Keratinocyte (primary cell): Measurements from ENCODE around the gene MYO16. TPM values are rescaled to one million over a fixed set of nuclear protein-coding genes. Genes with fewer than 3 reads are reported as not detected.

Experiments used
- DNase-seq: peaks from one replicate; pipeline ENCODE4 v3.0.0-alpha.2; 2011; ENCODE audit warnings: low read depth, missing footprints, low spot score
- FAIRE-seq: peaks from 2 replicates; lab custom pipeline; 2011; peaks lifted over from hg19 to GRCh38; lab: Jason Lieb, UNC
- H2AFZ ChIP-seq: 2 replicates; pipeline ENCODE4 v1.6.0; 2012; ENCODE audit warnings: low read length, control low read depth, inconsistent platforms; ENCODE audit not compliant: control insufficient read depth
- H3K27ac ChIP-seq: 2 replicates; pipeline ENCODE4 v1.5.1; 2011; ENCODE audit warnings: low read length; ENCODE audit not compliant: control insufficient read depth, insufficient read depth
- H3K27me3 ChIP-seq: 3 replicates; pipeline ENCODE4 v1.6.0; 2011; ENCODE audit warnings: low read length; ENCODE audit not compliant: control insufficient read depth, insufficient read depth; ENCODE audit errors: extremely low read depth
- H3K36me3 ChIP-seq, 2 experiments: 2 replicates in 1 of 2; 3 replicates in 1 of 2; pipeline ENCODE4 v1.5.1; 2011; ENCODE audit warnings: low read length in 2 of 2, mild to moderate bottlenecking in 1 of 2; ENCODE audit not compliant: control insufficient read depth in 2 of 2, insufficient read depth in 2 of 2; ENCODE audit errors: extremely low read depth in 1 of 2
- H3K4me1 ChIP-seq: 3 replicates; pipeline ENCODE4 v1.5.1; 2011; ENCODE audit warnings: low read length; ENCODE audit not compliant: control insufficient read depth, insufficient read depth; ENCODE audit errors: extremely low read depth
- H3K4me2 ChIP-seq: 3 replicates; pipeline ENCODE4 v1.6.0; 2011; ENCODE audit warnings: low read depth, low read length; ENCODE audit not compliant: control insufficient read depth, insufficient read depth; ENCODE audit errors: extremely low read depth
- H3K4me3 ChIP-seq, 3 experiments: fragments of 200-600 bp in 1 of 3; sonication (generic) in 1 of 3; 2 replicates in 2 of 3; 3 replicates in 1 of 3; pipeline ENCODE4 v1.5.1; 2011 to 2016; ENCODE audit warnings: low read length in 3 of 3, mild to moderate bottlenecking in 3 of 3, control low read depth in 2 of 3, inconsistent platforms in 1 of 3, low read depth in 1 of 3, mixed read lengths in 1 of 3, mixed run types in 1 of 3, moderate library complexity in 1 of 3; ENCODE audit not compliant: control insufficient read depth in 2 of 3, insufficient read depth in 2 of 3; ENCODE audit errors: extremely low read depth in 1 of 3
- H3K79me2 ChIP-seq: 2 replicates; pipeline ENCODE4 v1.6.0; 2012; ENCODE audit warnings: low read length; ENCODE audit not compliant: control insufficient read depth, insufficient read depth
- H3K9ac ChIP-seq: 3 replicates; pipeline ENCODE4 v1.6.0; 2011; ENCODE audit warnings: low read length; ENCODE audit not compliant: control insufficient read depth, insufficient read depth; ENCODE audit errors: extremely low read depth
- H3K9me1 ChIP-seq: 3 replicates; pipeline ENCODE4 v1.6.0; 2011; ENCODE audit warnings: low read length; ENCODE audit not compliant: control insufficient read depth, insufficient read depth; ENCODE audit errors: extremely low read depth
- H3K9me3 ChIP-seq: 2 replicates; pipeline ENCODE4 v1.5.1; 2012; ENCODE audit warnings: low read depth, low read length; ENCODE audit not compliant: control insufficient read depth
- H4K20me1 ChIP-seq: 3 replicates; pipeline ENCODE4 v1.6.0; 2011; ENCODE audit warnings: low read length; ENCODE audit not compliant: control insufficient read depth, insufficient read depth; ENCODE audit errors: extremely low read depth
- EZH2 ChIP-seq: IDR thresholded peaks from one replicate; pipeline ENCODE4 v1.6.1; 2012; ENCODE audit warnings: inconsistent platforms, mild to moderate bottlenecking, low read length, moderate library complexity
- dilution Hi-C: fragments of 300-500 bp; cut with MboI; formaldehyde crosslinking; loops from one replicate; pipeline ENCODE4 v1.7.0; 2020; ENCODE audit warnings: low sequenced_read_pairs; ENCODE audit not compliant: extremely low pct_ligation_motif_present
- polyA plus RNA-seq, 5 experiments: library from polyadenylated mRNA; depleted of rRNA in 3 of 5; stranded (reverse) in 3 of 5; stranded (forward) in 1 of 5; unstranded in 1 of 5; fragments of >200 nt; gene quantifications; 1 replicate in 1 of 5; 2 replicates in 3 of 5; 3 replicates in 1 of 5; pipeline versions ENCODE4 v1.2.1 to v1.2.3, GENCODE V29; 2011 to 2012; ENCODE audit warnings: missing spikeins in 2 of 5, low read depth in 1 of 5, low replicate concordance in 1 of 5
- TF ChIP-seq, protein P1 (sequence below), 3 experiments: IDR thresholded peaks in 1 of 3; conservative IDR thresholded peaks in 1 of 3; optimal IDR thresholded peaks in 1 of 3; 2 replicates in 2 of 3; 3 replicates in 1 of 3; pipeline versions ENCODE3 to v1.5.1; 2011; ENCODE audit warnings: low read length in 3 of 3, mild to moderate bottlenecking in 3 of 3, moderate library complexity in 2 of 3, control low read depth in 1 of 3, inconsistent platforms in 1 of 3; ENCODE audit not compliant: insufficient read depth in 2 of 3; ENCODE audit errors: extremely low read depth in 1 of 3

MYO16 gene
- polyA plus RNA-seq, 1 donor (not counting 4 experiments of a cell fraction or from before 2014, with no cell fraction given), result 0.08 TPM

DNA sequence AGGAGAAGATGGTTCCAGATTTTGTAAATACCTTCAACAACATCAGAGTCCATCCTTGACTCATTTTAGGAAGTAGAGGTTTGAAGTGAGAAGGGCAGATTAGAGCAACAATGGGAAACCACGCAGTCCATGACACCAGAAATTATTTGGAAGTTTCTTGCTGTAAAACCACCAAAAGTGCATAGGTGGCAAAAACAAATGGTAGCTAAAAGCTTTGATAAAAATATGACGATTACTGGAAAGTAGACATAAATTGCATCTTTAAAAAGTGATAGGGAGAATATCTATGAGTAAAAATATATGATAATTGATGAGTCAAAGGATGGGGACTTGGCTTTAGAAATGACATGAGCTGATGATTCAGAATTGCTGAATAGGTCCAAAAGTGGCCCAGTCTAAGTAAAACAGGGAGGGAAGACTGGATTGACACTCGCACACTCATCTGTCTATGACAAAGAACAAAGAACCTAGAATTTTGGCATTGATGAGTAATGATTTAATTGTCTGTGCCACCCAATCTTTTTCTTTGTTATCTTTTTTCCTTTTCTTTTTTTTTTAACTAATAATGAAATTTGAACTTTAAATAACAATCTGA, 472.2 kb downstream of the MYO16 start:
- no peaks in the 10 kb centered on the region for H4K20me1 ChIP-seq
- H3K36me3 ChIP-seq, result no peaks in the 10 kb centered on the region
- no peaks in the 10 kb centered on the region for H3K9me3 ChIP-seq
- FAIRE-seq (no peak), DNase-seq (no peak)
- dilution Hi-C loops, result no loop called here
- H3K27me3 ChIP-seq, result no peaks in the 10 kb centered on the region
- TF ChIP-seq, protein P1, sequence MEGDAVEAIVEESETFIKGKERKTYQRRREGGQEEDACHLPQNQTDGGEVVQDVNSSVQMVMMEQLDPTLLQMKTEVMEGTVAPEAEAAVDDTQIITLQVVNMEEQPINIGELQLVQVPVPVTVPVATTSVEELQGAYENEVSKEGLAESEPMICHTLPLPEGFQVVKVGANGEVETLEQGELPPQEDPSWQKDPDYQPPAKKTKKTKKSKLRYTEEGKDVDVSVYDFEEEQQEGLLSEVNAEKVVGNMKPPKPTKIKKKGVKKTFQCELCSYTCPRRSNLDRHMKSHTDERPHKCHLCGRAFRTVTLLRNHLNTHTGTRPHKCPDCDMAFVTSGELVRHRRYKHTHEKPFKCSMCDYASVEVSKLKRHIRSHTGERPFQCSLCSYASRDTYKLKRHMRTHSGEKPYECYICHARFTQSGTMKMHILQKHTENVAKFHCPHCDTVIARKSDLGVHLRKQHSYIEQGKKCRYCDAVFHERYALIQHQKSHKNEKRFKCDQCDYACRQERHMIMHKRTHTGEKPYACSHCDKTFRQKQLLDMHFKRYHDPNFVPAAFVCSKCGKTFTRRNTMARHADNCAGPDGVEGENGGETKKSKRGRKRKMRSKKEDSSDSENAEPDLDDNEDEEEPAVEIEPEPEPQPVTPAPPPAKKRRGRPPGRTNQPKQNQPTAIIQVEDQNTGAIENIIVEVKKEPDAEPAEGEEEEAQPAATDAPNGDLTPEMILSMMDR (optimal IDR thresholded peaks at IDR 0.05 in 1 of 3, IDR thresholded peaks at IDR 0.05 in 1 of 3, conservative IDR thresholded peaks at IDR 0.05 in 1 of 3; ENCODE audit: extremely low read depth in 1 of 3, insufficient read depth in 2 of 3, low read length in 3 of 3), result no peak
- TF ChIP-seq EZH2, result no peak
- no peak overlapping the region for H3K27ac ChIP-seq
- no peaks in the 10 kb centered on the region for H3K79me2 ChIP-seq
- H3K4me2 ChIP-seq, result no peak overlapping the region
- H3K9me1 ChIP-seq, result no peaks in the 10 kb centered on the region
- no peak overlapping the region for H3K4me3 ChIP-seq
- H3K9ac ChIP-seq, result no peak overlapping the region
- H3K4me1 ChIP-seq, result no peaks in the 10 kb centered on the region
- H2AFZ ChIP-seq, result no peak overlapping the region

DNA sequence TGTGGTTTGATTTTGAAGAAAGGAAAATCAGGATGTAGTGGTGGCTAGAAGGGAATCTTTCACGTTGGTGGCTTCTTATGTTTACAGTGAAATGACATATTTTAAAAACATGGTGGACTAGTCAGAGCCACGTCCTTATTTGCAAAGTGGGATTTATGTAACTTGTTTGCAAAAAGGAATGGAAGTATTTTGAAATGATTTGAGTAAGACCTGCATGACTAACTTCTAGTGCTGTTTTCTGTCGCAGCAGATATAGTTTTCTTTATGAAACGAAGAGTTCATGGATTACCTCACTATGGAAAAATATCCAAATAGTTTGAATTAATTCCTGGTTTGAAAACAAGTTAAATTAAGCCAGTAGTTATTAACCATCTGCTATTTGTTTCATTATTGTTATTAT, 476.5 kb downstream of the MYO16 start:
- Histone ChIP-seq H3K9me3 (no peaks in the 10 kb centered on the region), H3K79me2 (no peaks in the 10 kb centered on the region), H3K27me3 (no peaks in the 10 kb centered on the region), H3K27ac (no peak overlapping the region), H3K36me3 (no peaks in the 10 kb centered on the region), H4K20me1 (no peaks in the 10 kb centered on the region), H3K9me1 (no peaks in the 10 kb centered on the region), H3K9ac (no peak overlapping the region), H3K4me3 (no peak overlapping the region), H2AFZ (no peak overlapping the region), H3K4me1 (no peaks in the 10 kb centered on the region), H3K4me2 (no peak overlapping the region)
- dilution Hi-C loops, result no loop called here
- FAIRE-seq (no peak), DNase-seq (no peak)
- TF ChIP-seq, protein P1 (optimal IDR thresholded peaks at IDR 0.05 in 1 of 3, IDR thresholded peaks at IDR 0.05 in 1 of 3, conservative IDR thresholded peaks at IDR 0.05 in 1 of 3; ENCODE audit: extremely low read depth in 1 of 3, insufficient read depth in 2 of 3, low read length in 3 of 3), result no peak
- no peak for TF ChIP-seq EZH2
